Hematopoietic multipotent progenitor cell treated with erythropoietin and hydrocortisone succinate and interleukin-3 and kit ligand, for 17 days (in vitro differentiated cells): Measurements from ENCODE around the gene FANCI.
"Not testable (repeated sequence)": the region's sequence is repeated elsewhere in the genome, so short reads cannot be mapped to it uniquely, and the experiment has no call there.

ENCODE experiments used
- DNase-seq: peaks from one replicate; pipeline ENCODE4 v3.0.0-alpha.2; 2015; ENCODE audit warnings: low spot score

FANCI gene

GRCh38 chr15:89225588-89225987 is 18.2 kb upstream of the FANCI start:
- DNase-seq = no peak

GRCh38 chr15:89226359-89227221 is 17.2 kb upstream of the FANCI start:
- no peak for DNase-seq

- DNase-seq = no peak
Measured at GRCh38 chr15:89227425-89227824, 16.4 kb upstream of the FANCI start.

GRCh38 chr15:89230277-89230676 is 13.5 kb upstream of the FANCI start:
- DNase-seq = no peak

- DNase-seq = no peak
Measured at GRCh38 chr15:89231832-89232231, 11.9 kb upstream of the FANCI start.

GRCh38 chr15:89239883-89240810 is 3.6 kb upstream of the FANCI start:
- not testable (repeated sequence) for DNase-seq

GRCh38 chr15:89243046-89243690 is 611 bp upstream of the FANCI start:
- no peak for DNase-seq

GRCh38 chr15:89244574-89244903 is 760 bp downstream of the FANCI start:
- no peak for DNase-seq

- DNase-seq = no peak
Measured at GRCh38 chr15:89247446-89247845, 3.7 kb downstream of the FANCI start.

- no peak for DNase-seq
Measured at GRCh38 chr15:89248584-89248983, 4.8 kb downstream of the FANCI start.

GRCh38 chr15:89250142-89250541 is 6.4 kb downstream of the FANCI start:
- DNase-seq = not testable (repeated sequence)

- DNase-seq = not testable (repeated sequence)
Measured at GRCh38 chr15:89277281-89277680, 33.5 kb downstream of the FANCI start.

GRCh38 chr15:89278307-89278706 is 34.5 kb downstream of the FANCI start:
- DNase-seq = no peak

GRCh38 chr15:89282631-89283030 is 38.9 kb downstream of the FANCI start:
- no peak for DNase-seq

- no peak for DNase-seq
Measured at GRCh38 chr15:89283201-89283600, 39.4 kb downstream of the FANCI start.

GRCh38 chr15:89291934-89292438 is 48.2 kb downstream of the FANCI start:
- DNase-seq = no peak

GRCh38 chr15:89293012-89293411 is 49.2 kb downstream of the FANCI start:
- no peak for DNase-seq

- no peak for DNase-seq
Measured at GRCh38 chr15:89299896-89300295, 56.1 kb downstream of the FANCI start.

- no peak for DNase-seq
Measured at GRCh38 chr15:89301304-89302089, 57.7 kb downstream of the FANCI start.

GRCh38 chr15:89303986-89304385 is 60.2 kb downstream of the FANCI start:
- DNase-seq = no peak

- no peak for DNase-seq
Measured at GRCh38 chr15:89305395-89305794, 61.6 kb downstream of the FANCI start.
